K562 (cell line): ENCODE data around the gene BCO1. TPM values are rescaled to one million over a fixed set of nuclear protein-coding genes. Genes with fewer than 3 reads are reported as not detected.

Experiments
- FOXA3 ChIP-seq, 2 experiments: fragments of 450-650 bp in 1 of 2; sonication (generic) in 1 of 2; formaldehyde crosslinking; IDR thresholded peaks in 1 of 2; conservative IDR thresholded peaks in 1 of 2; 2 replicates each; pipeline versions ENCODE4 v1.4.0 to v1.8.0; 2020 to 2022; ENCODE audit warnings: mild to moderate bottlenecking in 2 of 2, missing genetic modification reagents in 1 of 2
- HCFC1 ChIP-seq: IDR thresholded peaks from 2 replicates; pipeline ENCODE4 v1.6.1; 2012; ENCODE audit warnings: low read depth, low read length, improper control_type of control experiment
- PBX2 ChIP-seq, 2 experiments: IDR thresholded peaks in 1 of 2; conservative IDR thresholded peaks in 1 of 2; 2 replicates each; pipeline ENCODE4 v1.6.1; 2016; ENCODE audit warnings: low read depth in 2 of 2, mild to moderate bottlenecking in 1 of 2, missing compliant biosample characterization in 1 of 2, missing genetic modification characterization in 1 of 2, moderate library complexity in 1 of 2
- POLR2B ChIP-seq: fragments of 450-650 bp; IDR thresholded peaks from 2 replicates; pipeline ENCODE4 v1.6.1; 2018; ENCODE audit warnings: low read depth; ENCODE audit not compliant: partially characterized antibody
- POLR2H ChIP-seq: IDR thresholded peaks from 2 replicates; pipeline ENCODE4 v1.6.1; 2016; ENCODE audit warnings: missing genetic modification characterization, low read depth, mild to moderate bottlenecking, control low read depth, missing compliant biosample characterization, moderate library complexity
- RBM39 ChIP-seq: fragments of 200-400 bp; formaldehyde crosslinking; optimal IDR thresholded peaks from 2 replicates; pipeline ENCODE3; 2018; ENCODE audit warnings: low read depth, low read length
- ZKSCAN8 ChIP-seq: fragments of 200-800 bp; sonication (Bioruptor generic); IDR thresholded peaks from 2 replicates; pipeline ENCODE4 v1.6.1; 2016; ENCODE audit warnings: missing genetic modification characterization, missing compliant biosample characterization
- ZNF3 ChIP-seq: fragments of 250-450 bp; sonication (Bioruptor Pico); IDR thresholded peaks from 2 replicates; pipeline ENCODE4 v1.5.0; 2021; ENCODE audit warnings: mild to moderate bottlenecking, moderate library complexity
- ZNF444 ChIP-seq: fragments of 250-450 bp; sonication (Bioruptor Pico); IDR thresholded peaks from 2 replicates; pipeline ENCODE4 v1.4.0; 2020; ENCODE audit warnings: mild to moderate bottlenecking, moderate library complexity
- ZNF707 ChIP-seq: fragments of 250-450 bp; sonication (Bioruptor Pico); conservative IDR thresholded peaks from 2 replicates; pipeline ENCODE4 v1.8.0; 2022; ENCODE audit warnings: inconsistent platforms, mild to moderate bottlenecking, moderate library complexity
- polyA plus RNA-seq, 8 experiments: library from polyadenylated mRNA; depleted of rRNA in 4 of 8; stranded (reverse) in 5 of 8; unstranded in 3 of 8; fragments of >200 nt; fragmentation: Nextera tagmentation in 2 of 8; fragmentation: Illumina TruSeq in 1 of 8; extraction: Ambion mirVana in 2 of 8; extraction: Trizol in 1 of 8; gene quantifications; 2 replicates each; pipeline versions ENCODE4 v1.2.1 to v1.2.3, GENCODE V29; 2011 to 2014; ENCODE audit warnings: inconsistent platforms in 1 of 8, missing spikeins in 1 of 8
- total RNA-seq, 7 experiments: library from RNA; depleted of rRNA in 6 of 7; stranded (reverse); fragments of >200 nt in 6 of 7; fragmentation: Illumina TruSeq in 2 of 7; extraction: Trizol in 2 of 7; gene quantifications; 2 replicates each; pipeline versions ENCODE4 v1.2.1 to v1.2.3, GENCODE V29; 2011 to 2021; ENCODE audit warnings: low replicate concordance in 1 of 7
- TF ChIP-seq, protein P1 (sequence below), 2 experiments: fragments of 450-650 bp; conservative IDR thresholded peaks; 2 replicates each; pipeline ENCODE4 v1.6.1; 2017; ENCODE audit warnings: mild to moderate bottlenecking in 2 of 2, moderate library complexity in 2 of 2
- TF ChIP-seq, protein P2 (sequence below): fragments of 450-650 bp; IDR thresholded peaks from 2 replicates; pipeline ENCODE4 v1.7.1; 2018; ENCODE audit warnings: mild to moderate bottlenecking, low read depth; ENCODE audit not compliant: partially characterized antibody

Gene BCO1
- total and polyA plus RNA-seq, 9 of the 15 experiments (the other 6 are each of a cell fraction or from before 2014, with no cell fraction given) = not detected

DNA sequence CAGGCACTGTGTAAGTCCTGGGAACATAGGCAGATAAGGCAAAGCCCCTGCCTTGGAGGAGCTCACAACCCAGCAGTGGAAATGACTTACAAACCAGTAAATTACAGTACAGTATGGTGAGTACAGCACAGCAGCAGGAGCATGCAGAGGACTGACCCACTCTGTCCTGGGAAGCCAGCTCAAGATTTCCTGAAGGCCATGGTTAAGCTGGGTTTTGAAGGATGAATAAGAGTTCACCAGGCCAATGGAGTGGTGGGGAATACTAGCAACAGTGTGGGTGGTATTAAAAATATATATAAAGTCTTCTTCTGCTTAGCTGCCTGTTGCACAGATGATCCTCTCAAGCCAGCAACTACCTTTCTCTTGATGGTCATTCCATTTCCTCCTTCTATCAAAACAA is 73.3 kb downstream of the BCO1 start (continued):
- TF ChIP-seq, protein P1, sequence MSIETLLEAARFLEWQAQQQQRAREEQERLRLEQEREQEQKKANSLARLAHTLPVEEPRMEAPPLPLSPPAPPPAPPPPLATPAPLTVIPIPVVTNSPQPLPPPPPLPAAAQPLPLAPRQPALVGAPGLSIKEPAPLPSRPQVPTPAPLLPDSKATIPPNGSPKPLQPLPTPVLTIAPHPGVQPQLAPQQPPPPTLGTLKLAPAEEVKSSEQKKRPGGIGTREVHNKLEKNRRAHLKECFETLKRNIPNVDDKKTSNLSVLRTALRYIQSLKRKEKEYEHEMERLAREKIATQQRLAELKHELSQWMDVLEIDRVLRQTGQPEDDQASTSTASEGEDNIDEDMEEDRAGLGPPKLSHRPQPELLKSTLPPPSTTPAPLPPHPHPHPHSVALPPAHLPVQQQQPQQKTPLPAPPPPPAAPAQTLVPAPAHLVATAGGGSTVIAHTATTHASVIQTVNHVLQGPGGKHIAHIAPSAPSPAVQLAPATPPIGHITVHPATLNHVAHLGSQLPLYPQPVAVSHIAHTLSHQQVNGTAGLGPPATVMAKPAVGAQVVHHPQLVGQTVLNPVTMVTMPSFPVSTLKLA (conservative IDR thresholded peaks at IDR 0.05) = no peak
- TF ChIP-seq ZNF444 (CRISPR knock-in tag) (no peak), RBM39 (no peak), HCFC1 (no peak), ZKSCAN8 (CRISPR knock-in tag) (no peak), ZNF707 (CRISPR knock-in tag) (no peak), FOXA3 (CRISPR knock-in tag; conservative IDR thresholded peaks at IDR 0.05 in 1 of 2, IDR thresholded peaks at IDR 0.05 in 1 of 2) (no peak), ZNF3 (CRISPR knock-in tag) (no peak), POLR2H (tag) (no peak), PBX2 (CRISPR knock-in tag; IDR thresholded peaks at IDR 0.05; ENCODE audit: low read depth) (no peak), PBX2 (tag; conservative IDR thresholded peaks at IDR 0.05; ENCODE audit: low read depth) (no peak), POLR2B (no peak)
- TF ChIP-seq, protein P2, sequence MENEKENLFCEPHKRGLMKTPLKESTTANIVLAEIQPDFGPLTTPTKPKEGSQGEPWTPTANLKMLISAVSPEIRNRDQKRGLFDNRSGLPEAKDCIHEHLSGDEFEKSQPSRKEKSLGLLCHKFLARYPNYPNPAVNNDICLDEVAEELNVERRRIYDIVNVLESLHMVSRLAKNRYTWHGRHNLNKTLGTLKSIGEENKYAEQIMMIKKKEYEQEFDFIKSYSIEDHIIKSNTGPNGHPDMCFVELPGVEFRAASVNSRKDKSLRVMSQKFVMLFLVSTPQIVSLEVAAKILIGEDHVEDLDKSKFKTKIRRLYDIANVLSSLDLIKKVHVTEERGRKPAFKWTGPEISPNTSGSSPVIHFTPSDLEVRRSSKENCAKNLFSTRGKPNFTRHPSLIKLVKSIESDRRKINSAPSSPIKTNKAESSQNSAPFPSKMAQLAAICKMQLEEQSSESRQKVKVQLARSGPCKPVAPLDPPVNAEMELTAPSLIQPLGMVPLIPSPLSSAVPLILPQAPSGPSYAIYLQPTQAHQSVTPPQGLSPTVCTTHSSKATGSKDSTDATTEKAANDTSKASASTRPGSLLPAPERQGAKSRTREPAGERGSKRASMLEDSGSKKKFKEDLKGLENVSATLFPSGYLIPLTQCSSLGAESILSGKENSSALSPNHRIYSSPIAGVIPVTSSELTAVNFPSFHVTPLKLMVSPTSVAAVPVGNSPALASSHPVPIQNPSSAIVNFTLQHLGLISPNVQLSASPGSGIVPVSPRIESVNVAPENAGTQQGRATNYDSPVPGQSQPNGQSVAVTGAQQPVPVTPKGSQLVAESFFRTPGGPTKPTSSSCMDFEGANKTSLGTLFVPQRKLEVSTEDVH = no peak
- TF ChIP-seq, all 486 proteins: peak for 0
